HCT116 (cell line): ENCODE measurements around the gene ABHD2.

Experiments used
- ATF3 ChIP-seq: IDR thresholded peaks from 2 replicates; pipeline ENCODE4 v1.6.1; 2012
- CEBPB ChIP-seq: IDR thresholded peaks from 2 replicates; pipeline ENCODE4 v1.6.1; 2012; ENCODE audit warnings: low read depth
- EGR1 ChIP-seq: IDR thresholded peaks from 2 replicates; pipeline ENCODE4 v1.6.1; 2012; ENCODE audit warnings: low read depth
- ELF1 ChIP-seq: IDR thresholded peaks from 2 replicates; pipeline ENCODE4 v1.6.1; 2012; ENCODE audit warnings: low read depth, borderline replicate concordance
- EZH2 ChIP-seq: fragments of 200-600 bp; sonication (generic); IDR thresholded peaks from 2 replicates; pipeline ENCODE4 v1.6.1; 2017; ENCODE audit warnings: antibody characterized with exemption, mixed run types
- EZH2phosphoT487 ChIP-seq: fragments of 200-600 bp; IDR thresholded peaks from 2 replicates; pipeline ENCODE4 v1.6.1; 2018; ENCODE audit warnings: antibody characterized with exemption, borderline replicate concordance
- POLR2A ChIP-seq: IDR thresholded peaks from 2 replicates; pipeline ENCODE4 v1.7.0; 2011; ENCODE audit warnings: borderline replicate concordance; ENCODE audit not compliant: insufficient read depth, insufficient read length; ENCODE audit errors: extremely low read depth
- POLR2AphosphoS5 ChIP-seq: IDR thresholded peaks from 2 replicates; pipeline ENCODE4 v1.6.1; 2011; ENCODE audit warnings: mild to moderate bottlenecking, low read depth, low read length, moderate library complexity
- RAD21 ChIP-seq: IDR thresholded peaks from 2 replicates; pipeline ENCODE4 v1.6.1; 2012; ENCODE audit warnings: low read depth, mild to moderate bottlenecking
- SIN3A ChIP-seq: IDR thresholded peaks from 2 replicates; pipeline ENCODE4 v1.6.1; 2012; ENCODE audit warnings: low read depth
- SRF ChIP-seq: IDR thresholded peaks from 2 replicates; pipeline ENCODE4 v1.6.1; 2012; ENCODE audit warnings: low read depth
- TF ChIP-seq, protein P1 (sequence below), 3 experiments: fragments of 200-600 bp in 1 of 3; sonication (generic) in 1 of 3; IDR thresholded peaks in 2 of 3; conservative IDR thresholded peaks in 1 of 3; 2 replicates each; pipeline ENCODE4 v1.5.1; 2012 to 2017; ENCODE audit warnings: low read depth in 2 of 3, low read length in 2 of 3, antibody characterized with exemption in 1 of 3, borderline replicate concordance in 1 of 3, control low read depth in 1 of 3, mild to moderate bottlenecking in 1 of 3, mixed read lengths in 1 of 3, mixed run types in 1 of 3, moderate library complexity in 1 of 3; ENCODE audit not compliant: insufficient read depth in 1 of 3
- TF ChIP-seq, protein P2 (sequence below): IDR thresholded peaks from 2 replicates; pipeline ENCODE4 v1.6.1; 2012; ENCODE audit warnings: low read depth
- TF ChIP-seq, protein P3 (sequence below): IDR thresholded peaks from 2 replicates; pipeline ENCODE4 v1.6.1; 2012

- no peak for TF ChIP-seq EGR1
- TF ChIP-seq, protein P1, sequence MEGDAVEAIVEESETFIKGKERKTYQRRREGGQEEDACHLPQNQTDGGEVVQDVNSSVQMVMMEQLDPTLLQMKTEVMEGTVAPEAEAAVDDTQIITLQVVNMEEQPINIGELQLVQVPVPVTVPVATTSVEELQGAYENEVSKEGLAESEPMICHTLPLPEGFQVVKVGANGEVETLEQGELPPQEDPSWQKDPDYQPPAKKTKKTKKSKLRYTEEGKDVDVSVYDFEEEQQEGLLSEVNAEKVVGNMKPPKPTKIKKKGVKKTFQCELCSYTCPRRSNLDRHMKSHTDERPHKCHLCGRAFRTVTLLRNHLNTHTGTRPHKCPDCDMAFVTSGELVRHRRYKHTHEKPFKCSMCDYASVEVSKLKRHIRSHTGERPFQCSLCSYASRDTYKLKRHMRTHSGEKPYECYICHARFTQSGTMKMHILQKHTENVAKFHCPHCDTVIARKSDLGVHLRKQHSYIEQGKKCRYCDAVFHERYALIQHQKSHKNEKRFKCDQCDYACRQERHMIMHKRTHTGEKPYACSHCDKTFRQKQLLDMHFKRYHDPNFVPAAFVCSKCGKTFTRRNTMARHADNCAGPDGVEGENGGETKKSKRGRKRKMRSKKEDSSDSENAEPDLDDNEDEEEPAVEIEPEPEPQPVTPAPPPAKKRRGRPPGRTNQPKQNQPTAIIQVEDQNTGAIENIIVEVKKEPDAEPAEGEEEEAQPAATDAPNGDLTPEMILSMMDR (IDR thresholded peaks at IDR 0.05 in 2 of 3, conservative IDR thresholded peaks at IDR 0.05 in 1 of 3; ENCODE audit: borderline replicate concordance in 1 of 3, insufficient read depth in 1 of 3, low read depth in 2 of 3, low read length in 2 of 3) = no peak
- TF ChIP-seq POLR2A = no peak
- no peak for TF ChIP-seq POLR2AphosphoS5
- TF ChIP-seq EZH2 = no peak
- TF ChIP-seq, protein P2, sequence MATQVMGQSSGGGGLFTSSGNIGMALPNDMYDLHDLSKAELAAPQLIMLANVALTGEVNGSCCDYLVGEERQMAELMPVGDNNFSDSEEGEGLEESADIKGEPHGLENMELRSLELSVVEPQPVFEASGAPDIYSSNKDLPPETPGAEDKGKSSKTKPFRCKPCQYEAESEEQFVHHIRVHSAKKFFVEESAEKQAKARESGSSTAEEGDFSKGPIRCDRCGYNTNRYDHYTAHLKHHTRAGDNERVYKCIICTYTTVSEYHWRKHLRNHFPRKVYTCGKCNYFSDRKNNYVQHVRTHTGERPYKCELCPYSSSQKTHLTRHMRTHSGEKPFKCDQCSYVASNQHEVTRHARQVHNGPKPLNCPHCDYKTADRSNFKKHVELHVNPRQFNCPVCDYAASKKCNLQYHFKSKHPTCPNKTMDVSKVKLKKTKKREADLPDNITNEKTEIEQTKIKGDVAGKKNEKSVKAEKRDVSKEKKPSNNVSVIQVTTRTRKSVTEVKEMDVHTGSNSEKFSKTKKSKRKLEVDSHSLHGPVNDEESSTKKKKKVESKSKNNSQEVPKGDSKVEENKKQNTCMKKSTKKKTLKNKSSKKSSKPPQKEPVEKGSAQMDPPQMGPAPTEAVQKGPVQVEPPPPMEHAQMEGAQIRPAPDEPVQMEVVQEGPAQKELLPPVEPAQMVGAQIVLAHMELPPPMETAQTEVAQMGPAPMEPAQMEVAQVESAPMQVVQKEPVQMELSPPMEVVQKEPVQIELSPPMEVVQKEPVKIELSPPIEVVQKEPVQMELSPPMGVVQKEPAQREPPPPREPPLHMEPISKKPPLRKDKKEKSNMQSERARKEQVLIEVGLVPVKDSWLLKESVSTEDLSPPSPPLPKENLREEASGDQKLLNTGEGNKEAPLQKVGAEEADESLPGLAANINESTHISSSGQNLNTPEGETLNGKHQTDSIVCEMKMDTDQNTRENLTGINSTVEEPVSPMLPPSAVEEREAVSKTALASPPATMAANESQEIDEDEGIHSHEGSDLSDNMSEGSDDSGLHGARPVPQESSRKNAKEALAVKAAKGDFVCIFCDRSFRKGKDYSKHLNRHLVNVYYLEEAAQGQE = no peak
- TF ChIP-seq CEBPB = no peak
- TF ChIP-seq, protein P3, sequence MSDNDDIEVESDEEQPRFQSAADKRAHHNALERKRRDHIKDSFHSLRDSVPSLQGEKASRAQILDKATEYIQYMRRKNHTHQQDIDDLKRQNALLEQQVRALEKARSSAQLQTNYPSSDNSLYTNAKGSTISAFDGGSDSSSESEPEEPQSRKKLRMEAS = no peak
- TF ChIP-seq SIN3A = no peak
- TF ChIP-seq SRF = no peak
- no peak for TF ChIP-seq EZH2phosphoT487
- TF ChIP-seq RAD21 = no peak
- TF ChIP-seq ELF1 = no peak
- TF ChIP-seq ATF3 = no peak
Observed at GRCh38 chr15:89148126-89148525, 59.9 kb downstream of the ABHD2 start.
